Measurements from ENCODE around the gene CHORDC1.

DNA sequence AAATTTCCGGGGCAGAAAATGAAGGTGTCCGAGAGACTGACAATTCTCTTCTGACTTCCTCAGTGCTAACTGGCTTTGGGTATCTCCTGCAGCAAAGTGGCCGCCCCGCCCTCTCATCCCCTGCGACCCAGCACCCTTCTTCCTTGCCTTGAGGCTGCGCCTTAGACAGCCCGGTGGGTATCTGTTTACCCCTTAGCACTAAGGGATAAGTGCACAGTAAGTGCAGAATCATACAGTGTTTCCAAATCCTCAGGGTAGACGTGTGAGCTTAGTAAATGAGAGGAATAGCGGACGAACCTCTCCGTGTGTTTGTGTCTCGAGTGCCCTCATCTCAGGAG is 368 bp upstream of the CHORDC1 start:
- TF ChIP-seq POLR2A (IDR thresholded peaks at IDR 0.05) = no peak
- TF ChIP-seq, protein P1, sequence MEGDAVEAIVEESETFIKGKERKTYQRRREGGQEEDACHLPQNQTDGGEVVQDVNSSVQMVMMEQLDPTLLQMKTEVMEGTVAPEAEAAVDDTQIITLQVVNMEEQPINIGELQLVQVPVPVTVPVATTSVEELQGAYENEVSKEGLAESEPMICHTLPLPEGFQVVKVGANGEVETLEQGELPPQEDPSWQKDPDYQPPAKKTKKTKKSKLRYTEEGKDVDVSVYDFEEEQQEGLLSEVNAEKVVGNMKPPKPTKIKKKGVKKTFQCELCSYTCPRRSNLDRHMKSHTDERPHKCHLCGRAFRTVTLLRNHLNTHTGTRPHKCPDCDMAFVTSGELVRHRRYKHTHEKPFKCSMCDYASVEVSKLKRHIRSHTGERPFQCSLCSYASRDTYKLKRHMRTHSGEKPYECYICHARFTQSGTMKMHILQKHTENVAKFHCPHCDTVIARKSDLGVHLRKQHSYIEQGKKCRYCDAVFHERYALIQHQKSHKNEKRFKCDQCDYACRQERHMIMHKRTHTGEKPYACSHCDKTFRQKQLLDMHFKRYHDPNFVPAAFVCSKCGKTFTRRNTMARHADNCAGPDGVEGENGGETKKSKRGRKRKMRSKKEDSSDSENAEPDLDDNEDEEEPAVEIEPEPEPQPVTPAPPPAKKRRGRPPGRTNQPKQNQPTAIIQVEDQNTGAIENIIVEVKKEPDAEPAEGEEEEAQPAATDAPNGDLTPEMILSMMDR (IDR thresholded peaks at IDR 0.05) = no peak
